Mesodermal cell (in vitro differentiated cells): ENCODE results near the gene FBXL7.
A peak's percentile ranks its signal among the peaks of the same experiment; 100 is the strongest.

Source experiments
- H3K27ac ChIP-seq: 2 replicates; pipeline ENCODE4 v1.7.0; 2013; ENCODE audit warnings: mild to moderate bottlenecking, low read depth, low read length, moderate library complexity; ENCODE audit not compliant: severe bottlenecking
- H3K36me3 ChIP-seq: 2 replicates; pipeline ENCODE4 v1.7.1; 2013; ENCODE audit warnings: mild to moderate bottlenecking, low read length, moderate library complexity; ENCODE audit not compliant: control insufficient read depth, insufficient read depth
- H3K4me1 ChIP-seq: one replicate; pipeline ENCODE4 v1.7.1; 2013; ENCODE audit warnings: mild to moderate bottlenecking, low read length; ENCODE audit not compliant: insufficient read depth, control insufficient read depth, poor library complexity, severe bottlenecking
- H3K4me3 ChIP-seq: 2 replicates; pipeline ENCODE4 v1.7.0; 2013; ENCODE audit warnings: low read length, control low read depth, mild to moderate bottlenecking; ENCODE audit not compliant: insufficient read depth, poor library complexity, severe bottlenecking; ENCODE audit errors: extremely low read depth
- H3K9me3 ChIP-seq: 2 replicates; pipeline ENCODE4 v1.7.1; 2013; ENCODE audit warnings: mild to moderate bottlenecking, low read length, moderate library complexity; ENCODE audit not compliant: control insufficient read depth
- WGBS, 2 experiments: methylation state at CpG; one replicate each; pipeline ENCODE4 v1.1.5; 2013; ENCODE audit warnings: missing lambda C conversion rate in 2 of 2; ENCODE audit not compliant: insufficient coverage in 2 of 2; 5-methylcytosine and 5-hydroxymethylcytosine counted together

FBXL7 gene

GRCh38 chr5:15682122-15682521 is 182.1 kb downstream of the FBXL7 start:
- 100% methylated on average over 3 of the region's 3 CpGs; no CpG with 5 or more reads in 1 of the 2 experiments for WGBS, 2 experiments
- no peaks in the 10 kb centered on the region for H3K9me3 ChIP-seq
- H3K4me1 ChIP-seq, result peaks cover 7% of the 10 kb centered on the region

GRCh38 chr5:15682566-15682965 is 182.6 kb downstream of the FBXL7 start:
- Histone ChIP-seq H3K4me1 (peaks cover 7% of the 10 kb centered on the region), H3K27ac (no peak overlapping the region), H3K36me3 (no peaks in the 10 kb centered on the region), H3K9me3 (no peaks in the 10 kb centered on the region), H3K4me3 (no peak overlapping the region)
- WGBS, 2 experiments, result no CpG with 5 or more reads among the region's 1 CpG

More at GRCh38 chr5:15682122-15682521, 182.1 kb downstream of the FBXL7 start:
- H3K4me3 ChIP-seq, result no peak overlapping the region
- no peak overlapping the region for H3K27ac ChIP-seq
- H3K36me3 ChIP-seq, result no peaks in the 10 kb centered on the region

- WGBS, 2 experiments, result 33 to 48% methylated on average over 1 to 3 of the region's 5 CpGs
- H3K4me1 ChIP-seq, result peaks cover 7% of the 10 kb centered on the region
- no peaks in the 10 kb centered on the region for H3K9me3 ChIP-seq
- H3K36me3 ChIP-seq, result no peaks in the 10 kb centered on the region
- no peak overlapping the region for H3K27ac ChIP-seq
- H3K4me3 ChIP-seq, result no peak overlapping the region
Observed at GRCh38 chr5:15683332-15683731, 183.4 kb downstream of the FBXL7 start.

GRCh38 chr5:15687401-15687800 is 187.4 kb downstream of the FBXL7 start:
- Histone ChIP-seq H3K9me3 (no peaks in the 10 kb centered on the region), H3K4me3 (no peak overlapping the region), H3K36me3 (no peaks in the 10 kb centered on the region), H3K4me1 (peaks cover 15% of the 10 kb centered on the region), H3K27ac (no peak overlapping the region)
- WGBS, 2 experiments, result 94 to 100% methylated on average over 1 to 2 of the region's 3 CpGs

- no CpG with 5 or more reads among the region's 1 CpG for WGBS, 2 experiments
- Histone ChIP-seq H3K4me1 (peaks cover 26% of the 10 kb centered on the region), H3K4me3 (no peak overlapping the region)
Observed at GRCh38 chr5:15689836-15690235, 189.9 kb downstream of the FBXL7 start.

GRCh38 chr5:15690611-15691010 is 190.6 kb downstream of the FBXL7 start:
- H3K36me3 ChIP-seq, result peaks cover 5% of the 10 kb centered on the region
- H3K9me3 ChIP-seq, result no peaks in the 10 kb centered on the region
- no CpG with 5 or more reads among the region's 1 CpG for WGBS, 2 experiments
- H3K4me1 ChIP-seq, result peaks cover 34% of the 10 kb centered on the region
- no peak overlapping the region for H3K4me3 ChIP-seq
- H3K27ac ChIP-seq, result no peak overlapping the region

More at GRCh38 chr5:15689836-15690235, 189.9 kb downstream of the FBXL7 start:
- H3K27ac ChIP-seq, result no peak overlapping the region
- peaks cover 5% of the 10 kb centered on the region for H3K36me3 ChIP-seq
- no peaks in the 10 kb centered on the region for H3K9me3 ChIP-seq

GRCh38 chr5:15691521-15691920 is 191.5 kb downstream of the FBXL7 start:
- no peak overlapping the region for H3K4me3 ChIP-seq
- H3K36me3 ChIP-seq, result peaks cover 5% of the 10 kb centered on the region
- peaks cover 37% of the 10 kb centered on the region for H3K4me1 ChIP-seq
- no peaks in the 10 kb centered on the region for H3K9me3 ChIP-seq
- WGBS, 2 experiments, result 93 to 95% methylated on average over 3 of the region's 5 CpGs
- no peak overlapping the region for H3K27ac ChIP-seq

GRCh38 chr5:15692706-15693381 is 192.9 kb downstream of the FBXL7 start:
- 91 to 98% methylated on average over 5 to 6 of the region's 7 CpGs for WGBS, 2 experiments
- Histone ChIP-seq H3K4me3 (no peak overlapping the region), H3K36me3 (peaks cover 5% of the 10 kb centered on the region), H3K9me3 (no peaks in the 10 kb centered on the region), H3K4me1 (peaks cover 37% of the 10 kb centered on the region), H3K27ac (no peak overlapping the region)

- H3K36me3 ChIP-seq, result peaks cover 5% of the 10 kb centered on the region
- 96 to 100% methylated on average over 4 of the region's 6 CpGs for whole genome bisulfite sequencing, 2 experiments
- no peak overlapping the region for H3K27ac ChIP-seq
- H3K9me3 ChIP-seq, result no peaks in the 10 kb centered on the region
- H3K4me3 ChIP-seq, result no peak overlapping the region
- peaks cover 37% of the 10 kb centered on the region for H3K4me1 ChIP-seq
Observed at GRCh38 chr5:15693382-15693728, 193.4 kb downstream of the FBXL7 start.

GRCh38 chr5:15693933-15694332 is 194.0 kb downstream of the FBXL7 start:
- 82 to 92% methylated on average over 6 of the region's 6 CpGs for WGBS, 2 experiments
- Histone ChIP-seq H3K27ac (no peak overlapping the region), H3K4me3 (no peak overlapping the region)

GRCh38 chr5:15694696-15695214 is 194.8 kb downstream of the FBXL7 start:
- Histone ChIP-seq H3K9me3 (no peaks in the 10 kb centered on the region), H3K27ac (peak overlapping the region; percentile 48), H3K36me3 (peaks cover 5% of the 10 kb centered on the region), H3K4me1 (peaks cover 37% of the 10 kb centered on the region), H3K4me3 (no peak overlapping the region)
- WGBS, 2 experiments, result no CpG with 5 or more reads among the region's 2 CpGs

More at GRCh38 chr5:15693933-15694332, 194.0 kb downstream of the FBXL7 start:
- peaks cover 37% of the 10 kb centered on the region for H3K4me1 ChIP-seq
- H3K9me3 ChIP-seq, result no peaks in the 10 kb centered on the region
- H3K36me3 ChIP-seq, result peaks cover 5% of the 10 kb centered on the region
